ENCODE results near the gene ANKRD34B.

The ANKRD34B gene

DNA sequence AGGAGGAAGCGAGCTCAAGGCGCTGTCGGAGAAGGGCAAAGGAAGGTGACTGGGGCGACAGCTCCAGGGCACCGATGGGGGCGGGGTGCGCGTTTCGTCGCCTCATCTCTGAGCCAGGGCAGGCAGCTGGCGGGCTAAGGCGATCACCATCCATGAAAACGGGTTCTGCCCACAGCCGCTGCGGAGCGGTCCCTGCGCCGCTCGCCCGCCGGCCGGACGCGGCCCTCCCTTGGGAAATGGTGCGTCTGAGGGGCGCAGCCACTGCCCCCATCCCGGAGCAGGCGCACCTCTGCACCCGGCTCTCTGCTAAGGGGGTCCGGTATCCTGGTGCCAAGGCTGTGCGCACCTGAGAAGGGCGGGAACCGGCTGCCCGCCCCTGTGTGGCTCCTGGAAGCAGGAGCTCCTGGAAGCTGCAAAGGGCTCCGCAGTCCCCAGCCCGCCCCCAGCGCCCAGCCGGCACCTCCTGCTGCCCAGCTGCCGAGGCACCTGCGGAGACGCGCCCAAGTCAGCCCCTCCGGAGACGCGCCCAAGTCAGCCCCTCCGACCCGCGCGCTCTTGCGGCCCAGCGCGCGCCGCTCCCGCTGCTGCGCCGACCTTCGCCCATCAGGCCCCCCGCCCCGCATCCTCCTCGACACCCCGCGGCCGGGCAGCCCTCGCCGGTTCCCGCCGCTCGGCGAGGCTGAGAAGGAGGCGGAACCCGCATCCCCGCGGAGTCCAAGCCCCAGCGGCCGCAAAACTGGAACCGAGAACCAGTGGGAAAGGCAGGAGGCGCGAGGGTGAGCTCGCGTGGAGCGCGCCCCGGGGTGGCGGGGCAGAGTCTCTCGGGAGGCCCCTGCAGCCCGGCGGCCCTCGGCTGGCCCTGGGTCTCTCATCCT, 757 bp downstream of the ANKRD34B start:
- peak; percentile 60 for DNase-seq

DNA sequence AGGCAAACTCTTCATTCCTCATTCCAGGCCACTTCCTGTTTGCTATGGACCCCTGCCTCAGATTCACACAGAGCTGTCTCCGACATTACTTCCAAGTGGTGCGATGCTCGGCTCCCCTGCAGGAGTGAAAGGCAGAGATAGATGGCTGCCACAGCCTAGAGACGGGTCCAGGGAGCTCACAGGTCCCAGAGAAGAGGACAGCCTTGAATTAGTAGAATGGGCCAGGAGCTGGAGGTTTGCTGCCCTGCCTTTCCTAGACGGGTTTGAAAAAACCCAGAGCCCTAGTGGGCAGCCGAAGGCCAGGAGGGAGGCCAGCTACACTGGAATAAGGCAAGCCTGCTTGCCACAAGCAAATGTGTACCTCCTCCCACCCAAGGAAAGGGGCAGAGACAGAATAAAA, 1.8 kb downstream of the ANKRD34B start:
- peak; percentile 15 for DNase-seq

DNA sequence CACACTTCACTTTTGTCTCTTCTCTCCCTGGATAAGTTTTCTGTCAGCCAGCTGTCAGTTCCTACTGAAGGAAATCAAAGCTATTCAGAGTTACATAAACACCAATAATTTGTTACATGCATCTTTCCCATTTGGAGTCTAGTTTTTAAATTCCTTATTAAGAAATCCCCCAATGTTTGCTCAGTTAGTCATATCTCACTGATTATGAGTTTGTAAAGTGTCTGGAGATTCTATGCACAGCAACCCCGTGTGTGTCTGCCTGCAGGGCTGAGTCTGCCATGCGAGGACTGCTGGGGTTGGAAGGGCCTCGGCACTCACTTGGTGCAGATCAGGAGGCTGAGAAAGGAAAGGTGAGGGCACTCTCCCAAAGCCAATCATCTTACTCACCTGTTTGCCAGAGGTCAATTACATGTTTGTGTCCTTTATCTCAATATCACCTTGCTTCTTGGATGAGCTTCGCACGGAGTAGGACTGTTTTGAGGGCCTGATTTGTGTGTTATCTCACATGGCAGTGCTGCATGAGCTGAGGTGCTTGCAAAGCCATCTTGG, 3.3 kb downstream of the ANKRD34B start:
- no peak for DNase-seq

DNA sequence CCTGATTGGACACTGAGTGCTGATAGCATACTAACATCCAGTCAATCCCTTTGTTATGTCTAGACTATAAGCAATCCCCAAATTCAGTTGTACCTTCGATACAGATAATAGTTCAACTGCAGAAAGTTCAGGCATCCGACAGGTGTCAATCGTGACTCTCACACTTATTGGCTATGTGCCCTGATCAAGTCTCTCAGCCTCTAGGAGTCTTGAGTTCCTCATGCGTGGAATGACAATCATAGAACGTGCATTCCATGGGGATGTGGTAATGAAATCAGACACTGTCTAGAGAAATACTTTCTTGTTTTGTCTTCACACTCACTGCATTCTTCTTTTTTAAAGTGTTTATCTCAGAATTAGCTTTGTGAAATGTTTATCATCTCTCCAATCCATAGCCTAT, 4.8 kb downstream of the ANKRD34B start:
- DNase-seq: no peak

DNA sequence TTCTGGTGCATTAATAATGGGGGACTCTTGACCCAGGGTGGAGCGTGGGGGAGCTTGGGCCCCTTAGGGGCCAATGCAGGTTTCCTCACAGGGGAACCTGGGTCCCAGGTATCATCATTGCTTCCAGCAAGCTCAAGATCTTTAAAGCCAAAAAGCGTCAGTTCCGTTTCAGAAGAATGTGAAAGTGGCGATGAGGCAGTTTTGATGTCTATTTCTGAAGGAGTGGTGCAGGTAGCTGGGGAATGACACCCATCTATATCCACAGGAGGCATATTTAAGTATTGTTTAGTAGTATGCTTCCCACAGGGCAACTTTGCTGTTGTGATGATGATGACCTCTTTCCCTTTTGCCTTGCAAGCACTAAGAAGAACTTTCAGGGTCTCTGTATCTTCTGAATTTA, 10.8 kb downstream of the ANKRD34B start:
- no peak for DNase-seq

DNA sequence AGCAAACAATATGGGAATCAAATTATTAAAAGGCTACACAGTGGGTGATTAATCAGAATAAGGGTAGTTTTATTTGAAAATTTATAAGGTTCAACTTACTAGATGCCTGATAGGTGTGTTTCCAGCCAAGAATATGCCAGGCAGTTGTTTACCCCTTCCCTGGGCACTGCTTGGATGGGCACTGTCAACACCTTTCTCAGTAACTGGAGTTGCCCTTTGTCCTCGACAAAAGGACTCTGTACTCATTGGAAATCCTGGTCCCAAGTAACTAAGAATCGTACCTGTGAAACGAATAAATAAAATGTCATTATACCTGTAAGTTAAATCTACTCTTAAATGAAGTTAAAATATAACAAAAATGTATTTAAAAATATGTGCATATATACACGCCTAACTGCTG, 15.0 kb downstream of the ANKRD34B start:
- DNase-seq: no peak

DNA sequence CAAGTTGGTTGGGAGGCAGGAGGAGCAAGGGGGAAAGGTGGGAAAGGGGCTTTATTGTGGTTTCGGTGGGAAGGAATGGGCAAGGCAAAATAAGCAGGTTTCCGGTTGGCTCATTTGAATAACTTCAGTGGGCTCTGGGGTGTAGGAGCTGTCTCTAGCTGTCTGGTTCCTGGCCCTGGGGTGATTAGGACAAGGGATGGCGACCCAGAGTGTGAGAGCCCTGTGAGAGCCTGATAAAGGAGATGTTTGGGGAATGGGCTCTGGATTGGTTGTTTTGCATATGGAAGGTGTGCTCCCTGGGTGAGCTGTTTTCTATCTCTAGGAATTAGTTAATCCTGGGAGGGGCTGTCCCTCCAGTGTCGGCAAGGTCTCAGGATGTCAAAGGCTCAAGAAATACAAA, 15.4 kb downstream of the ANKRD34B start:
- no peak for DNase-seq

DNA sequence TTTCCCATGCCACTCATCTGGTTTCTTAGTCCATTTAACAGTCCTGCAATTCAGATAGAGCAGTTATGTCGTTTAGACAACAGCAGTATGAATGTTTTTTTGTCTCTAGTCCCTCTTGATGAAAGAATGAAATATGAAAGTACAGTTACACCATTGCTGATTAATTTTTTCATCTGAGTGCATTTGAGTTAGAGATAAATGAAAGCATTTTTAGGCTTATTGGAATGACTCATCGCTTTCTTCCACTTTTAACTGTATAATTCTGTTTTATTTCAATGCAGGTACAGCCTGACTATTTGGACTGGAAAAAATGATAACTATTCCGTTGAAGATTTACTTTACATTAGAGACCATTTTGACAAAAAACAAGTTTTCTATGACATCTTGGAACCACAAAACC, 28.7 kb downstream of the ANKRD34B start:
- no peak for DNase-seq

DNA sequence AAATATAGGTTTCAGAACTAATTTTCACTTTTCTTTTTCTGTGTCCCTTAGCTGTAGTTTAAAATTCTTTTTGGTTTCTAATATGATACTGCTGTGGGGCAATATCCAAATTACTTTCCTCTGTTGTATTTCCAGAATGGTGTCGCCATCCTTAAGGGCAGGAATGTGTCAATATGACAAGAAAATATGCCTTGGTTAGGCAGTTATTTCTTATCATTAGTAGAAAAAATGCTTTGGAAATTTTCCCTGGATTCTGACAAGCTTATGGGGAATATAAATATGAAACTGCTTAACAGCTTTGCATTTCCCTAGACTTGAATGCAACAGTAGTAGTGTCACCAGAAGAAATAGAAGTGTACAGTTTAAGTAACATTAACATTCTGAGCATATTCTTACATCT, 29.4 kb downstream of the ANKRD34B start:
- no peak for DNase-seq

DNA sequence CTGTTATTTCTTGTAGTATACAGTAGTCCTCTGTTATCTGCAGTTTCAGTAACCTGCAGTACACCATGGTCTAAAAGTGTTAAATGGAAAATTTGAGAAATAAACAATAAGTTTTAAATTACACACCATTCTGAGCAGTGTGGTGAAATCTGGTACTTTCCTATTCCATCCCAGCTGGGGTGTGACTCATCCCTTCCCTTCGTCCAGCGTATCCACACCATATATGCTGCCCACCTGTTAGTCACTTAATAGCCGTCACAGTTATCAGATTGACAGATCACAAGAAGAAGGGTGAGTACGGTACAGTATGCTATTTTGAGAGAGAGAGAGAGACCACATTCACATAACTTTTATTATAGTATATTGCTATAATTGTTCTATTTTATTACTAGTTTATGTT, 53.3 kb downstream of the ANKRD34B start:
- DNase-seq: peak; percentile 29

DNA sequence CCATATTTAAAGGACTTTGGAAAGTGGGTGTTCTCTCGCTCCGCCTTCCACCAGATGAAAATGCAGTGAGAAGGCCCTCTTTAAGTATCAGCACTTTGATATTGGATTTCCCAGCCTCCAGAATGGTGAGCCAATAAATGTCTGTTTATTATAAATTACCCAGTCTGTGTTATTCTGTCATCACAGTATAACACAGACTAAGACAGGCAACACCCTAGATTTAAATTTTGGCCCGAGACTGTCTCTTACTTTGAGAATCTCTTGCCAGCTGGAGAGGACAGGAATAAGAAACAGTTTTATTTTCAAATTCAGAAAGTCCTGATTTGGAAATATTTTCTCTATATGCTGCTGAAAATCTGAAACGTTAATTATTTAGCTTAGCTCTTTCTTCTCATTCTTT, 60.7 kb downstream of the ANKRD34B start:
- DNase-seq: no peak

DNA sequence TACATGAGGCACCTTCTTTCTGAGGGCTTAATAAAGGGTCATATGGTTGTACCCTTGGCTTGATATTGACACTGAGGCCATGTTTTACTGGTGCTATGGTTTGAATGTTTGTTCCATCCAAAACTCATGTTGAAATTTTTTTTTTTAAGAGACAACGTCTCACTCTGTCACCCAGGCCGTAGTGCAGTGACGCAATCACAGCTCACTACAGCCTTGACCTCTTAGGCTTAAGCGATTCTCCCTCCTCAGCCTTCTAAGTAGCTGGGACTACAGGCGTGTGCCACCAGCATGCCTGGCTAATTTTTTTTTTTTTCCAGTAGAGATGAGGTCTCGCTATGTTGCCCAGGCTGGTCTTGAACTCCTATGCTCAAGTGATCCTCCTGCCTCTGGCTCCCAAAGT, 61.2 kb downstream of the ANKRD34B start:
- DNase-seq: no peak

DNA sequence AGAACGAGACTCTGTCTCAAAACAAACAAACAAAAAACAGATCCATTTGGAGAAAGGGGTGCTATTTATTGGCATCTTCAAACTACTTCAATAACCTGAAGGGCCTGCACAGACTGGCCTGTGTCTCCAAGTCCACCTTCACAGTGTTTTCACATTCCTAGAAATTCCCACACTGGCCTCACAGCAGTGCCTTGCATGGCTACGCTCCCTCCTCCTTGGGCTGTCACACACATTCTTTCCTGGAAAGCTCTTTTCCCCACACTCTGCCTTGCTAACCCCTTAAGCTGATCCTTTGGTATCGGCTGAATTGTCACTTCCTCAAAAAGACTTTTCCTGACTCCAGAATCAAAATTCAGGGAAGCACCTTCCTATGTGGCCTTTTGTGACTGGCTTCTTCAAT, 62.4 kb downstream of the ANKRD34B start:
- no peak for DNase-seq

Data from DMS53 (cell line).